ENCODE measurements around the gene SUPT6H.

Gene SUPT6H

DNA sequence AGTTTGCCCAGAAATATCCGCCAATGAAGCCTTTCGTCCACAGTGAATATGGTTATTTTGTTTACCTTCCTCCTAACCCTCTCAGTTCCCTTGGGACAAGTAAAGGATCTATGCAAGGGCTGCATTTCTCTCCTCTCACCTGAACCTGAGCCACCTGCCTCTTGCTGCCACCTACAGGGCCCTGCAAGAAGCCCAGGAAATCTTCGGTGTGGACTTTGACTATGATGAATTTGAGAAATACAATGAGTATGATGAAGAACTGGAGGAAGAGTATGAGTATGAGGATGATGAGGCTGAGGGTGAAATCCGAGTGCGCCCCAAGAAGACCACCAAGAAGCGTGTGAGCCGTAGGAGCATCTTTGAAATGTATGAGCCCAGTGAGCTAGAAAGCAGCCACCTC is 14.0 kb downstream of the SUPT6H start:
- peaks cover 90% of the 10 kb centered on the region for H3K36me3 ChIP-seq (ENCODE audit: control insufficient read depth, insufficient read depth, low read length)
- H3K27ac ChIP-seq (ENCODE audit: low read depth, low read length, severe bottlenecking): no peak overlapping the region
- 94 to 95% methylated on average over 4 to 5 of the region's 7 CpGs for WGBS, 2 experiments (ENCODE audit: insufficient coverage in 2 of 2)
- H3K4me3 ChIP-seq (ENCODE audit: extremely low read depth, insufficient read depth, low read length, poor library complexity, severe bottlenecking): no peak overlapping the region
- no peaks in the 10 kb centered on the region for H3K4me1 ChIP-seq (ENCODE audit: control insufficient read depth, insufficient read depth, low read length, poor library complexity, severe bottlenecking)
- H3K9me3 ChIP-seq (ENCODE audit: control insufficient read depth, low read length): no peaks in the 10 kb centered on the region

DNA sequence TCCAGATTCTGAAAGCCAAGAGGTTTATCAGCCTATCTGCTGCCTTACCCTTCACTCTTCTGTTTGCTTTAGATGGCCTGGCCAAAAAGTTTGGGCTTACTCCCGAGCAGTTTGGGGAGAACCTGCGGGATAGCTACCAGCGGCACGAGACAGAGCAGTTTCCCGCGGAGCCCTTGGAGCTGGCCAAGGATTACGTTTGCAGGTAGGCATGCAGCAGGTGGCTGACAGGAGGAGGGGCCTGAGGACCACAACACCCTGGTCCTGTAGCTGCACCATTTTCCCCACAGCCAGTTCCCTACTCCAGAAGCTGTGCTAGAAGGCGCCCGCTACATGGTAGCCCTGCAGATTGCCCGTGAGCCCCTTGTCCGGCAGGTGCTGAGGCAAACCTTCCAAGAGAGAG is 20.6 kb downstream of the SUPT6H start:
- H3K27ac ChIP-seq (ENCODE audit: low read depth, low read length, severe bottlenecking): no peak overlapping the region
- no peaks in the 10 kb centered on the region for H3K9me3 ChIP-seq (ENCODE audit: control insufficient read depth, low read length)
- 95 to 98% methylated on average over 7 to 9 of the region's 11 CpGs for WGBS, 2 experiments (ENCODE audit: insufficient coverage in 2 of 2)
- no peak overlapping the region for H3K4me3 ChIP-seq (ENCODE audit: extremely low read depth, insufficient read depth, low read length, poor library complexity, severe bottlenecking)
- no peaks in the 10 kb centered on the region for H3K4me1 ChIP-seq (ENCODE audit: control insufficient read depth, insufficient read depth, low read length, poor library complexity, severe bottlenecking)
- H3K36me3 ChIP-seq (ENCODE audit: control insufficient read depth, insufficient read depth, low read length): peaks cover 90% of the 10 kb centered on the region

DNA sequence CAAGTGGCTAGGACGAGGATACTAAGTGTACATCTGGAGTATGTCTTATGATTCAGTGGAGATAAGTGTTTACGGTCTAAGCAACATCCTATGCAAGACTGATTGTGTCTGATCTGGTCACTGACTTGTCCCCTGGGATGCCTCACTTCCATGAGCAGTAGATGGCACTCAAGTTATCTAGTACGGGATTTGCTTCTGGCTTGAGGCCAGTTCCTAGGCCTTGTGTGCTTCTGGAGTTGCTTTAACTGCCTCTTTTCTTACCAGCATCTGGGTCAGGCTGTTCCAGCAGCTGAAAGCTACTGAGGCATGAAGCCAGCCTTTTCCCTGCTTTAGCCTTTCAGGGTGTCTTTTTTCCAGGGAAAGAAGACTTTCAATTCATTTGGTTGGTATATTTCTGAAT is 23.0 kb downstream of the SUPT6H start:
- WGBS, 2 experiments (ENCODE audit: insufficient coverage in 2 of 2): 93 to 96% methylated on average over 3 of the region's 3 CpGs
- Histone ChIP-seq H3K36me3 (ENCODE audit: control insufficient read depth, insufficient read depth, low read length) (peaks cover 94% of the 10 kb centered on the region), H3K27ac (ENCODE audit: low read depth, low read length, severe bottlenecking) (no peak overlapping the region), H3K4me3 (ENCODE audit: extremely low read depth, insufficient read depth, low read length, poor library complexity, severe bottlenecking) (no peak overlapping the region), H3K4me1 (ENCODE audit: control insufficient read depth, insufficient read depth, low read length, poor library complexity, severe bottlenecking) (no peaks in the 10 kb centered on the region), H3K9me3 (ENCODE audit: control insufficient read depth, low read length) (no peaks in the 10 kb centered on the region)

DNA sequence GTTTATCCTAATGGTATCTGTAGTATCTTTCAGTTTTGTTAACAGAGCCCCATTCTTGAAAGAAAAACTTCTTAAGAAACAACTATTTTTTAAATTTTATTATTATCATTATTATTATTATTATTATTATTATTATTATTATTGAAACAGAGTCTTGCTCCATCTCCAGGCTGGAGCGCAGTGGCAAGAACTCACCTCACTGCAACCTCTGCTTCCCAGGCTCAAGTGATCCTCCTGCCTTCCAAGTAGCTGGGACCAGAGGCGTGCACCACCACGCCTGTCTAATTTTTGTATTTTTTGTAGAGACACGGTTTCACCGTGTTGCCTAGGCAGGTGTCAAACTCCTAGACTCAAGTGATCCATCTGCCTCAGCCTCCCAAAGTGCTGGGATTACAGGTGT is 23.4 kb downstream of the SUPT6H start:
- H3K36me3 ChIP-seq (ENCODE audit: control insufficient read depth, insufficient read depth, low read length): peaks cover 98% of the 10 kb centered on the region
- no peak overlapping the region for H3K4me3 ChIP-seq (ENCODE audit: extremely low read depth, insufficient read depth, low read length, poor library complexity, severe bottlenecking)
- no peaks in the 10 kb centered on the region for H3K4me1 ChIP-seq (ENCODE audit: control insufficient read depth, insufficient read depth, low read length, poor library complexity, severe bottlenecking)
- H3K9me3 ChIP-seq (ENCODE audit: control insufficient read depth, low read length): no peaks in the 10 kb centered on the region
- WGBS, 2 experiments (ENCODE audit: insufficient coverage in 2 of 2): 85 to 98% methylated on average over 5 of the region's 5 CpGs
- H3K27ac ChIP-seq (ENCODE audit: low read depth, low read length, severe bottlenecking): no peak overlapping the region

DNA sequence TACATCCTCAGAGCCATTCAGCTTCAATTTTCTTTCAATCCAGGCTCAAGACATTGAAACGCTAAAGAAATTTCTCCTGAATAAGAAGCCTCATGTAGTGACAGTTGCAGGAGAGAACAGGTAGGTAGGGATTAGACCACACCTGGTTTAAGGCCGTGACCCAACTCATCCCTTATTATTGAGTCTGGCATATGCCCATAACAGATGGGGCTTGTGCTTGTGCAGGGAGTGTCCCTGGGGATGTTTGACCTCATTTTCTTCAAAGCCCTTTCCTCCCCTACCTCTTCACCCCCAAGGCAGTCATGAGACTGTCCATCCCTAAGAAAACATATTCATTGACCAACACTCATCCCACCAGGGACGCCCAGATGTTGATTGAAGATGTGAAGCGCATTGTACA is 24.3 kb downstream of the SUPT6H start:
- 86 to 100% methylated on average over 1 to 2 of the region's 4 CpGs for WGBS, 2 experiments (ENCODE audit: insufficient coverage in 2 of 2)
- no peak overlapping the region for H3K4me3 ChIP-seq (ENCODE audit: extremely low read depth, insufficient read depth, low read length, poor library complexity, severe bottlenecking)
- no peak overlapping the region for H3K27ac ChIP-seq (ENCODE audit: low read depth, low read length, severe bottlenecking)
- H3K9me3 ChIP-seq (ENCODE audit: control insufficient read depth, low read length): no peaks in the 10 kb centered on the region
- H3K36me3 ChIP-seq (ENCODE audit: control insufficient read depth, insufficient read depth, low read length): peaks cover 99% of the 10 kb centered on the region
- no peaks in the 10 kb centered on the region for H3K4me1 ChIP-seq (ENCODE audit: control insufficient read depth, insufficient read depth, low read length, poor library complexity, severe bottlenecking)

DNA sequence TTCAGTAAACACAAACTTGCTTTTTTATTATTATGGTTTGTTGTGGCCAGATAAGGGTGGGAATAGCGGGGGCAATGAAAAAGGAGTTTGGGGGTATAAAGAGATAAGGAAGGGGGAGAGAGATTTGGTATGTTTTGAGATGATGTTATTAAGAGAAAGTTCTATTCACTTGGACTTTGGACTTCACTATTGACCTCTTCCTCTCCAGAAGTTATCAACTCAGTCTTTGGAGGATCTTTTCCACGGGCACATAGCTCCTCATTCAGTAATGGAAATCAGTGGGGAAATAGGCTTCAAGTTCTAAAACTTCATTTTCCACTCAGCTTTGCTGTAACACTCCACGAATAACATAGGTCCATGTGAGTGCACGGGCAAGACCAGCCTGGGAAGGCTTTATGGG is 26.5 kb downstream of the SUPT6H start:
- Histone ChIP-seq H3K9me3 (ENCODE audit: control insufficient read depth, low read length) (no peaks in the 10 kb centered on the region), H3K27ac (ENCODE audit: low read depth, low read length, severe bottlenecking) (no peak overlapping the region), H3K36me3 (ENCODE audit: control insufficient read depth, insufficient read depth, low read length) (peaks cover 96% of the 10 kb centered on the region), H3K4me1 (ENCODE audit: control insufficient read depth, insufficient read depth, low read length, poor library complexity, severe bottlenecking) (no peaks in the 10 kb centered on the region), H3K4me3 (ENCODE audit: extremely low read depth, insufficient read depth, low read length, poor library complexity, severe bottlenecking) (no peak overlapping the region)
- 100% methylated on average over 1 of the region's 4 CpGs for WGBS, 2 experiments (ENCODE audit: insufficient coverage in 2 of 2)

DNA sequence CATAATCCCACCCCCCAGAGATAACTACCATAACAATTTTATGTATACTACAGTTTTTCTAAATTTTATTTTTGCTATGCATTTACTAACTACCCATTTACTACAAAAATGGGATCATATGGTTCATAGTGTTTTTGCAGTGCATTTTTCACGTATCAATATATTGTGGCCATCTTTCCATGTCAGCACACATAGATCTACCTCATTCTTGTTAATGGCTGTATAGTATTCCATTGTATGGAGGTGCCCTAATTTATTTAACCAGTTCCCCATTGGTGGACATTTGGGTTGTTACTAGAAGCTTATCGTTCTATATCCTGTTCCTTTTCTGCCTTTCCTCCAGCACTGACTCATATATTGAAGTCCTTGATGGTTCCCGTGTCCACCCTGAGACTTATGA is 27.0 kb downstream of the SUPT6H start:
- 100% methylated on average over 1 to 2 of the region's 3 CpGs for WGBS, 2 experiments (ENCODE audit: insufficient coverage in 2 of 2)
- no peaks in the 10 kb centered on the region for H3K9me3 ChIP-seq (ENCODE audit: control insufficient read depth, low read length)
- H3K4me3 ChIP-seq (ENCODE audit: extremely low read depth, insufficient read depth, low read length, poor library complexity, severe bottlenecking): no peak overlapping the region
- H3K27ac ChIP-seq (ENCODE audit: low read depth, low read length, severe bottlenecking): no peak overlapping the region
- no peaks in the 10 kb centered on the region for H3K4me1 ChIP-seq (ENCODE audit: control insufficient read depth, insufficient read depth, low read length, poor library complexity, severe bottlenecking)
- H3K36me3 ChIP-seq (ENCODE audit: control insufficient read depth, insufficient read depth, low read length): peaks cover 97% of the 10 kb centered on the region

DNA sequence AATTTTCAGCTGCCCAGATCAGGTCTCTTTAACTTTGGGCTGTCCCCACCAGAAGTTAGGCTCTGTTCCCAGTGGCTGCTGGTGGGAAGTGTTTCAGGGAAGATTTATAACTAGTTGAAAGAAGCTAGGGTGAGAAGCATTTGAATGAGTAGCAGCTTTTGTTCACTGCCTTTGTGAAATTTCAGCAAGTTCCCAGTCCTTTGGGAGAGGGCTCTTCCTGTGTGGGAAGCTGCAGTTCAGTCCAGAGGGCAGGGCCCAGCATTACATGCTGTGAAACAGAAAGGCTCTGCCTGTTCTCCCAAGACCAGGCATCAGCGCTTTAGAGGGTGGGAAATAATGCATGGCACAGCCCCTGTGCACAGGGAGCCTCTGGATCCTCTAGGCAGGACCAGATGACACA is 31.9 kb downstream of the SUPT6H start:
- WGBS, 2 experiments (ENCODE audit: insufficient coverage in 2 of 2): 100% methylated on average over 1 of the region's 1 CpG
- H3K9me3 ChIP-seq (ENCODE audit: control insufficient read depth, low read length): no peaks in the 10 kb centered on the region
- peaks cover 97% of the 10 kb centered on the region for H3K36me3 ChIP-seq (ENCODE audit: control insufficient read depth, insufficient read depth, low read length)
- no peak overlapping the region for H3K27ac ChIP-seq (ENCODE audit: low read depth, low read length, severe bottlenecking)
- no peak overlapping the region for H3K4me3 ChIP-seq (ENCODE audit: extremely low read depth, insufficient read depth, low read length, poor library complexity, severe bottlenecking)
- no peaks in the 10 kb centered on the region for H3K4me1 ChIP-seq (ENCODE audit: control insufficient read depth, insufficient read depth, low read length, poor library complexity, severe bottlenecking)

DNA sequence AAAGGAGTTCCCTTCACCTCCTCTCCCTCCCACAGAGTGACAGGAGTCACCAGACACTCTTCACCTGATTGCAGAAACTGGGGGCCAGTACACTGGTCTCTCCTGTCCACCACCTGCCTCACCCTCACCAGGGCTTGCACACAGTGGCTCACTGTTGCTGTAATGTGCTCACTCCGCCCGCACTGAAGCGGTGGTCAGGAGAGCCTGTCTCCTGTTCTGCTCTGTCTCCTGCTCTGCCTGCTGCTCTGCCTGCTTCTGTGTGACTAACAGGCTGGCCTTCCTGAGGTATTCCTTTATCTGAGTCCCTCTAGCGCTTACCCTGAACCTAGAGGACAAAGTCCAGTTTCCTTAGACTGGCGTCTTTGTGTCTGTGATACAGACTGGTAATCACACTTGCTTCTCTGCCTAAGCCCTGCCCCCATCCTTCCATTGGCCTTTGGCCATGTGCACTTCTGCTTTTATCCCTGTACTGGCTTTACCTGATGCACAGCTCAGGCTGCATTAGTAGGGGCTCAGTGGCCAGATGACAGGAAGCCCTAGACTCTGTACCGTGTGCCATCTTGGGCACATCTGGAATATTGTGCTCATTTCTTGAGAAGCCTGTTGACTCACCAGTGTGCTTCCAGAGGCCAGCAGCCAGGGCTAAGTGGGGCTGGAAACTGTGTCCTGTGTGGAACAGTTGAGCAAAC is 36.4 kb downstream of the SUPT6H start:
- no peaks in the 10 kb centered on the region for H3K9me3 ChIP-seq (ENCODE audit: control insufficient read depth, low read length)
- no peak overlapping the region for H3K27ac ChIP-seq (ENCODE audit: low read depth, low read length, severe bottlenecking)
- WGBS, 2 experiments (ENCODE audit: insufficient coverage in 2 of 2): 95 to 96% methylated on average over 6 of the region's 6 CpGs
- peaks cover 96% of the 10 kb centered on the region for H3K36me3 ChIP-seq (ENCODE audit: control insufficient read depth, insufficient read depth, low read length)
- H3K4me3 ChIP-seq (ENCODE audit: extremely low read depth, insufficient read depth, low read length, poor library complexity, severe bottlenecking): no peak overlapping the region
- H3K4me1 ChIP-seq (ENCODE audit: control insufficient read depth, insufficient read depth, low read length, poor library complexity, severe bottlenecking): no peaks in the 10 kb centered on the region

DNA sequence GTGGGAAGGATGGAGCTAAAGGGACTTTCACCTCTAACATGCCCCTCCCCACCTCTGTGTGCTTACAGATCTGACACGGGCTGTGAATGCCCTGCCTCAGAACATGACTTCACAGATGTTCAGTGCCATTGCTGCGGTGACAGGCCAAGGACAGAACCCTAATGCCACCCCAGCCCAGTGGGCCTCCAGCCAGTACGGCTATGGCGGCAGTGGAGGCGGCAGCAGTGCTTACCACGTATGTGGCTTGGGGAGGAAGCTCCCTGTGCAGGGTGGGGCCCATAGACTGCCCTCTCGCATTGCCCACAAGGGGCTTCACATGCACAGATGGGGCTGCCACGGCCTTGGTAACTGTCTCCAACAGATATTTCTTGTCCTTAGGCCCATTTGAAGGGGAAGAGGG is 38.3 kb downstream of the SUPT6H start:
- H3K36me3 ChIP-seq (ENCODE audit: control insufficient read depth, insufficient read depth, low read length): peaks cover 91% of the 10 kb centered on the region
- no peak overlapping the region for H3K27ac ChIP-seq (ENCODE audit: low read depth, low read length, severe bottlenecking)
- no peak overlapping the region for H3K4me3 ChIP-seq (ENCODE audit: extremely low read depth, insufficient read depth, low read length, poor library complexity, severe bottlenecking)
- H3K9me3 ChIP-seq (ENCODE audit: control insufficient read depth, low read length): no peaks in the 10 kb centered on the region
- WGBS, 2 experiments (ENCODE audit: insufficient coverage in 2 of 2): 92 to 93% methylated on average over 7 to 8 of the region's 8 CpGs
- no peaks in the 10 kb centered on the region for H3K4me1 ChIP-seq (ENCODE audit: control insufficient read depth, insufficient read depth, low read length, poor library complexity, severe bottlenecking)

DNA sequence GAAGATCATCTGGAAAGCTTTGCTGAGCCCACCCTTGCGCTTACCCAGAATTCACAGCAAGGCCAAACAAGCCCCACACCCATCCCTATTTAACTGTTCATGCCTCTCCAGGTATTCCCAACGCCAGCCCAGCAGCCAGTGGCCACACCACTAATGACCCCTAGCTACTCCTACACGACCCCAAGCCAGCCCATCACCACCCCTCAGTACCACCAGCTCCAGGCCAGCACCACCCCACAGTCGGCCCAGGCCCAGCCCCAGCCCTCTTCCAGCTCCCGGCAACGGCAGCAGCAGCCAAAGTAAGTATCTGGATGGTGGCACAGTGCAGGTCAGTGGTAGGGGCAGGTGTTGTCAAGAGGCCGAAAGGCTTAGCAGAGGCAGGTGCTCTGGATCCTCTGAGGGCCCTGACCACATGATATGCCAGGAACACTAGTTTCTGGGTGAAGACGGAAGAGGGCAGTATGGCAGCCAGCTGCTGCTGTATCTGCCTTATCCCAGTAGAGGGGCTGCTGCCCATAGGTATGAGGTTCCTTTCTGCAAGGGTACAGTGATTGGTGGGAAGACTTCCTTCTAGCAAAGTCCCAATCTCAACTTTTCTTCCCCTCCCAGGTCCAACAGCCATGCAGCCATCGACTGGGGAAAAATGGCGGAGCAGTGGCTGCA is 39.0 kb downstream of the SUPT6H start:
- Histone ChIP-seq H3K27ac (ENCODE audit: low read depth, low read length, severe bottlenecking) (no peak overlapping the region), H3K36me3 (ENCODE audit: control insufficient read depth, insufficient read depth, low read length) (peaks cover 87% of the 10 kb centered on the region), H3K4me3 (ENCODE audit: extremely low read depth, insufficient read depth, low read length, poor library complexity, severe bottlenecking) (no peak overlapping the region), H3K4me1 (ENCODE audit: control insufficient read depth, insufficient read depth, low read length, poor library complexity, severe bottlenecking) (no peaks in the 10 kb centered on the region), H3K9me3 (ENCODE audit: control insufficient read depth, low read length) (no peaks in the 10 kb centered on the region)
- 97 to 99% methylated on average over 7 to 9 of the region's 10 CpGs for WGBS, 2 experiments (ENCODE audit: insufficient coverage in 2 of 2)

Data from mesodermal cell (in vitro differentiated cells).